HepG2 (cell line): ENCODE measurements around the gene FAM118B.

Experiments
- BCLAF1 ChIP-seq: fragments of 450-650 bp; IDR thresholded peaks from 2 replicates; pipeline ENCODE4 v1.6.1; 2017; ENCODE audit warnings: mild to moderate bottlenecking
- CHD4 ChIP-seq: fragments of 200-600 bp; sonication (generic); IDR thresholded peaks from 2 replicates; pipeline ENCODE4 v1.7.0; 2017; ENCODE audit warnings: mild to moderate bottlenecking, low read length, borderline replicate concordance
- CTCF ChIP-seq: sonication (generic); formaldehyde crosslinking; IDR thresholded peaks from 2 replicates; pipeline ENCODE4 v1.5.0; 2020; ENCODE audit warnings: mild to moderate bottlenecking, missing genetic modification reagents, moderate library complexity
- EP300 ChIP-seq, 3 experiments: sonication (generic) in 1 of 3; formaldehyde crosslinking in 1 of 3; IDR thresholded peaks; 2 replicates each; pipeline versions ENCODE4 v1.5.1 to v1.6.1; 2011 to 2020; ENCODE audit warnings: low read depth in 2 of 3, low read length in 2 of 3, borderline replicate concordance in 1 of 3, improper control_type of control experiment in 1 of 3, mild to moderate bottlenecking in 1 of 3, missing genetic modification reagents in 1 of 3, moderate library complexity in 1 of 3
- HDAC2 ChIP-seq: sonication (generic); formaldehyde crosslinking; IDR thresholded peaks from 2 replicates; pipeline ENCODE4 v1.4.0; 2020; ENCODE audit warnings: missing genetic modification reagents
- NFIB ChIP-seq: sonication (generic); formaldehyde crosslinking; IDR thresholded peaks from 2 replicates; pipeline ENCODE4 v1.9.0; 2021; ENCODE audit warnings: missing genetic modification reagents, mild to moderate bottlenecking, borderline replicate concordance
- POLR2AphosphoS5 ChIP-seq: IDR thresholded peaks from 2 replicates; pipeline ENCODE4 v1.6.1; 2012; ENCODE audit warnings: low read depth, low read length
- RFX5 ChIP-seq: IDR thresholded peaks from 2 replicates; pipeline ENCODE4 v1.6.1; 2011; ENCODE audit warnings: low read depth, low read length, improper control_type of control experiment
- RFXANK ChIP-seq: IDR thresholded peaks from 2 replicates; pipeline ENCODE4 v1.6.1; 2016
- ZBTB33 ChIP-seq: sonication (generic); formaldehyde crosslinking; IDR thresholded peaks from 2 replicates; pipeline ENCODE4 v1.4.0; 2020; ENCODE audit warnings: missing genetic modification reagents
- ZFX ChIP-seq: sonication (generic); formaldehyde crosslinking; IDR thresholded peaks from 2 replicates; pipeline ENCODE4 v1.4.0; 2020; ENCODE audit warnings: mild to moderate bottlenecking, low read depth, missing genetic modification reagents, moderate library complexity
- ZNF317 ChIP-seq: sonication (generic); formaldehyde crosslinking; IDR thresholded peaks from 2 replicates; pipeline ENCODE4 v1.5.0; 2020; ENCODE audit warnings: mild to moderate bottlenecking, missing genetic modification reagents

- TF ChIP-seq CTCF (CRISPR knock-in tag) (no peak), NFIB (CRISPR knock-in tag) (no peak), RFXANK (no peak), RFX5 (no peak), ZBTB33 (CRISPR knock-in tag) (no peak), HDAC2 (CRISPR knock-in tag) (no peak), ZNF317 (no peak), EP300 (IDR thresholded peaks at IDR 0.05; ENCODE audit: low read depth in 2 of 2, low read length in 2 of 2) (no peak), EP300 (CRISPR knock-in tag; IDR thresholded peaks at IDR 0.05; ENCODE audit: borderline replicate concordance) (no peak), BCLAF1 (no peak), POLR2AphosphoS5 (no peak), ZFX (no peak), CHD4 (no peak)
Observed at GRCh38 chr11:126175393-126175792, 36.2 kb upstream of the FAM118B start.
